Neural cell (in vitro differentiated cells): ENCODE measurements around the gene FRMD4A. TPM values are rescaled to one million over a fixed set of nuclear protein-coding genes. Genes with fewer than 3 reads are reported as not detected.

ENCODE experiments used
- H2AFZ ChIP-seq: fragments of 200-600, 300-800 bp; sonication (generic), shearing (Covaris generic); 2 replicates; pipeline ENCODE4 v1.6.0; 2014; ENCODE audit warnings: low read depth, mild to moderate bottlenecking, antibody characterized with exemption, low read length, moderate library complexity
- H3F3A ChIP-seq: fragments of 200-600 bp; shearing (Covaris generic); 2 replicates; pipeline ENCODE4 v1.6.1; 2016; ENCODE audit warnings: mild to moderate bottlenecking, moderate library complexity, mixed read lengths, antibody characterized with exemption, low read length; ENCODE audit not compliant: insufficient read depth, poor library complexity, severe bottlenecking
- H3K27ac ChIP-seq: fragments of 200-600, 300-800 bp; sonication (generic), shearing (Covaris generic); 2 replicates; pipeline ENCODE4 v1.5.1; 2014; ENCODE audit warnings: mild to moderate bottlenecking, low read length, moderate library complexity
- H3K27me3 ChIP-seq: fragments of 300-800, 200-600 bp; sonication (generic), shearing (Covaris generic); 2 replicates; pipeline ENCODE4 v1.6.0; 2014; ENCODE audit warnings: mild to moderate bottlenecking, low read depth, low read length, moderate library complexity; ENCODE audit not compliant: insufficient read depth
- H3K36me3 ChIP-seq: fragments of 300-800, 200-600 bp; sonication (generic), shearing (Covaris generic); 2 replicates; pipeline ENCODE4 v1.5.1; 2014; ENCODE audit warnings: mild to moderate bottlenecking, antibody characterized with exemption, low read length, moderate library complexity; ENCODE audit not compliant: insufficient read depth
- H3K4me2 ChIP-seq: fragments of 300-800, 200-600 bp; sonication (generic), shearing (Covaris generic); 2 replicates; pipeline ENCODE4 v1.6.0; 2014; ENCODE audit warnings: mild to moderate bottlenecking, low read length
- H3K4me3 ChIP-seq: fragments of 300-800, 200-600 bp; sonication (generic), shearing (Covaris generic); 2 replicates; pipeline ENCODE4 v1.5.1; 2014; ENCODE audit warnings: mild to moderate bottlenecking, low read length, moderate library complexity
- H3K79me2 ChIP-seq: fragments of 200-600 bp; shearing (Covaris generic); replicated peaks from 2 replicates; pipeline ENCODE4 v1.6.0; 2014; ENCODE audit warnings: mild to moderate bottlenecking, low read length, moderate library complexity; ENCODE audit not compliant: insufficient read depth
- H3K9ac ChIP-seq: fragments of 300-800, 200-600 bp; sonication (generic), shearing (Covaris generic); 2 replicates; pipeline ENCODE4 v1.6.1; 2016; ENCODE audit warnings: mild to moderate bottlenecking, low read length, mixed read lengths
- H3K9me2 ChIP-seq: fragments of 200-600 bp; shearing (Covaris generic); 2 replicates; pipeline ENCODE4 v1.6.1; 2016; ENCODE audit warnings: mild to moderate bottlenecking, low read length, mixed read lengths; ENCODE audit not compliant: insufficient read depth
- H3K9me3 ChIP-seq: fragments of 200-600, 300-800 bp; sonication (generic), shearing (Covaris generic); 2 replicates; pipeline ENCODE4 v1.6.1; 2016; ENCODE audit warnings: mild to moderate bottlenecking, mixed run types, low read length, moderate library complexity, mixed read lengths
- H4K20me1 ChIP-seq: fragments of 200-600 bp; shearing (Covaris generic); 2 replicates; pipeline ENCODE4 v1.6.1; 2016; ENCODE audit warnings: mild to moderate bottlenecking, mixed run types; ENCODE audit not compliant: insufficient read depth
- CTCF ChIP-seq: fragments of 450-650 bp; IDR thresholded peaks from 2 replicates; pipeline ENCODE4 v1.5.1; 2014; ENCODE audit warnings: antibody characterized with exemption, mild to moderate bottlenecking, moderate library complexity; ENCODE audit not compliant: poor library complexity, severe bottlenecking
- EP300 ChIP-seq: fragments of 450-650 bp; conservative IDR thresholded peaks from 2 replicates; pipeline ENCODE4 v1.6.1; 2014; ENCODE audit warnings: antibody characterized with exemption, mild to moderate bottlenecking, moderate library complexity; ENCODE audit not compliant: poor library complexity, severe bottlenecking
- EZH2 ChIP-seq: fragments of 200-600, 300-800 bp; shearing (Covaris generic), sonication (generic); IDR thresholded peaks from 2 replicates; pipeline ENCODE4 v1.6.1; 2014; ENCODE audit warnings: antibody characterized with exemption, low read length, borderline replicate concordance, mild to moderate bottlenecking; ENCODE audit not compliant: insufficient read depth, poor library complexity, severe bottlenecking
- MXI1 ChIP-seq: fragments of 450-650 bp; conservative IDR thresholded peaks from 2 replicates; pipeline ENCODE4 v1.6.1; 2014; ENCODE audit warnings: antibody characterized with exemption, mild to moderate bottlenecking; ENCODE audit not compliant: poor library complexity, severe bottlenecking
- POLR2AphosphoS5 ChIP-seq: IDR thresholded peaks from 2 replicates; pipeline ENCODE4 v1.6.1; 2012
- RAD21 ChIP-seq: fragments of 450-650 bp; conservative IDR thresholded peaks from 2 replicates; pipeline ENCODE4 v1.6.1; 2014; ENCODE audit warnings: antibody characterized with exemption, mild to moderate bottlenecking, moderate library complexity
- REST ChIP-seq: IDR thresholded peaks from 2 replicates; pipeline ENCODE4 v1.6.1; 2012; ENCODE audit warnings: borderline replicate concordance
- SMC3 ChIP-seq: fragments of 450-650 bp; conservative IDR thresholded peaks from 2 replicates; pipeline ENCODE4 v1.6.1; 2014; ENCODE audit warnings: antibody characterized with exemption, mild to moderate bottlenecking, moderate library complexity; ENCODE audit not compliant: poor library complexity
- TAF1 ChIP-seq: IDR thresholded peaks from 2 replicates; pipeline ENCODE4 v1.6.1; 2012; ENCODE audit warnings: low read depth
- polyA plus RNA-seq: library from polyadenylated mRNA; depleted of rRNA; stranded (reverse); fragments of >200 nt; gene quantifications from 2 replicates; pipeline ENCODE4 v1.2.3, GENCODE V29; 2014

Gene FRMD4A
- polyA plus RNA-seq, 1 donor from 2014 or later: 36.5 TPM

GRCh38 chr10:14262836-14263425 lies 67.8 kb downstream of the FRMD4A start:
- H3K9me3 ChIP-seq: no peaks in the 10 kb centered on the region
- H3K4me3 ChIP-seq: no peak overlapping the region
- no peaks in the 10 kb centered on the region for H4K20me1 ChIP-seq
- no peaks in the 10 kb centered on the region for H3K36me3 ChIP-seq
- H3K4me2 ChIP-seq: no peak overlapping the region
- H3K27me3 ChIP-seq: no peaks in the 10 kb centered on the region
- no peaks in the 10 kb centered on the region for H3F3A ChIP-seq
- H3K79me2 ChIP-seq: no peaks in the 10 kb centered on the region
- TF ChIP-seq POLR2AphosphoS5 (no peak), RAD21 (no peak), EP300 (no peak), CTCF (no peak), TAF1 (no peak), SMC3 (no peak), EZH2 (no peak), REST (no peak), MXI1 (no peak)
- H2AFZ ChIP-seq: no peak overlapping the region
- H3K9ac ChIP-seq: no peak overlapping the region
- no peak overlapping the region for H3K27ac ChIP-seq
- H3K9me2 ChIP-seq: no peaks in the 10 kb centered on the region

GRCh38 chr10:14261336-14261735 lies 69.4 kb downstream of the FRMD4A start:
- H3K9me3 ChIP-seq: no peaks in the 10 kb centered on the region
- no peak overlapping the region for H3K4me2 ChIP-seq
- no peaks in the 10 kb centered on the region for H4K20me1 ChIP-seq
- no peak overlapping the region for H3K9ac ChIP-seq
- no peaks in the 10 kb centered on the region for H3K9me2 ChIP-seq
- no peaks in the 10 kb centered on the region for H3K36me3 ChIP-seq
- no peaks in the 10 kb centered on the region for H3K79me2 ChIP-seq
- no peak overlapping the region for H2AFZ ChIP-seq
- TF ChIP-seq POLR2AphosphoS5: no peak
- TF ChIP-seq CTCF: no peak
- TF ChIP-seq MXI1: no peak
- no peak for TF ChIP-seq EP300
- TF ChIP-seq RAD21: no peak
- TF ChIP-seq SMC3: no peak
- TF ChIP-seq REST: no peak
- TF ChIP-seq EZH2: no peak
- no peak for TF ChIP-seq TAF1
- H3K27ac ChIP-seq: no peak overlapping the region
- H3K27me3 ChIP-seq: no peaks in the 10 kb centered on the region
- H3K4me3 ChIP-seq: no peak overlapping the region
- H3F3A ChIP-seq: no peaks in the 10 kb centered on the region
